Measurements from ENCODE around the gene RNF207. TPM values are rescaled to one million over a fixed set of nuclear protein-coding genes. Genes with fewer than 3 reads are reported as not detected.

The RNF207 gene
- total RNA-seq, 1 donor: 110 TPM

- no peak overlapping the region for H3K4me3 ChIP-seq (ENCODE audit: low read depth, low read length)
- TF ChIP-seq CTCF (IDR thresholded peaks at IDR 0.05; ENCODE audit: insufficient read depth, low read depth, low read length): no peak
- DNase-seq (ENCODE audit: low read depth): no peak
Observed at GRCh38 chr1:6163191-6163972, 42.5 kb upstream of the RNF207 start.

- no peak for DNase-seq (ENCODE audit: low read depth)
- no peak overlapping the region for H3K4me3 ChIP-seq (ENCODE audit: low read depth, low read length)
- no peak for TF ChIP-seq CTCF (IDR thresholded peaks at IDR 0.05; ENCODE audit: insufficient read depth, low read depth, low read length)
Observed at GRCh38 chr1:6163973-6164617, 41.8 kb upstream of the RNF207 start.

- no peak for DNase-seq (ENCODE audit: low read depth)
- TF ChIP-seq CTCF (IDR thresholded peaks at IDR 0.05; ENCODE audit: insufficient read depth, low read depth, low read length): no peak
Observed at GRCh38 chr1:6165027-6165426, 40.9 kb upstream of the RNF207 start.

GRCh38 chr1:6165441-6165985 is 40.4 kb upstream of the RNF207 start:
- no peak for TF ChIP-seq CTCF (IDR thresholded peaks at IDR 0.05; ENCODE audit: insufficient read depth, low read depth, low read length)
- H3K4me3 ChIP-seq (ENCODE audit: low read depth, low read length): no peak overlapping the region
- DNase-seq (ENCODE audit: low read depth): no peak

More at GRCh38 chr1:6165027-6165426, 40.9 kb upstream of the RNF207 start:
- H3K4me3 ChIP-seq (ENCODE audit: low read depth, low read length): no peak overlapping the region

GRCh38 chr1:6166221-6166620 is 39.7 kb upstream of the RNF207 start:
- no peak for TF ChIP-seq CTCF (IDR thresholded peaks at IDR 0.05; ENCODE audit: insufficient read depth, low read depth, low read length)
- DNase-seq (ENCODE audit: low read depth): no peak
- no peak overlapping the region for H3K4me3 ChIP-seq (ENCODE audit: low read depth, low read length)

GRCh38 chr1:6166655-6167390 is 39.1 kb upstream of the RNF207 start:
- H3K4me3 ChIP-seq (ENCODE audit: low read depth, low read length): no peak overlapping the region
- TF ChIP-seq CTCF (IDR thresholded peaks at IDR 0.05; ENCODE audit: insufficient read depth, low read depth, low read length): no peak
- no peak for DNase-seq (ENCODE audit: low read depth)

All from fibroblast of villous mesenchyme (primary cell).